ENCODE results near the gene ABCG1. TPM values are rescaled to one million over a fixed set of nuclear protein-coding genes. Genes with fewer than 3 reads are reported as not detected.

ABCG1 gene
- total RNA-seq, 4 donors from 2014 or later, result 16.1 to 25.9 (median 20.0) TPM

GRCh38 chr21:42343556-42343955 lies 124.6 kb downstream of the ABCG1 start:
- 87% methylated on average over 6 of the region's 6 CpGs for WGBS
- DNase-seq (ENCODE audit: extremely low spot score), result no peak
- Histone ChIP-seq H3K27me3 (peaks cover 0 to 21% (median 0%) of the 10 kb centered on the region in 4 donors), H3K9me3 (no peaks in the 10 kb centered on the region), H3K4me3 (no peak overlapping the region), H3K36me3 (no peaks in the 10 kb centered on the region), H3K27ac (replicated peaks in 1 of 4) (no peak overlapping the region), H3K4me1 (peaks cover 0 to 2% (median under 1%) of the 10 kb centered on the region in 4 donors)
- intact Hi-C loops (cut with DNase I), result no loop called here
- no peak for TF ChIP-seq POLR2A (IDR thresholded peaks at IDR 0.05; ENCODE audit: low read depth)
- no peak for TF ChIP-seq CTCF (IDR thresholded peaks at IDR 0.05)
- TF ChIP-seq EP300 (IDR thresholded peaks at IDR 0.05), result no peak
- TF ChIP-seq POLR2AphosphoS5 (IDR thresholded peaks at IDR 0.05), result no peak

- no peak for DNase-seq (ENCODE audit: extremely low spot score)
- no peak overlapping the region for H3K27ac ChIP-seq (replicated peaks in 1 of 4)
- H3K4me1 ChIP-seq, result no peaks in the 10 kb centered on the region
- no peaks in the 10 kb centered on the region for H3K9me3 ChIP-seq
- WGBS, result 92% methylated on average over 9 of the region's 11 CpGs
- TF ChIP-seq EP300 (IDR thresholded peaks at IDR 0.05), result no peak
- TF ChIP-seq POLR2A (IDR thresholded peaks at IDR 0.05; ENCODE audit: low read depth), result no peak
- no peak for TF ChIP-seq POLR2AphosphoS5 (IDR thresholded peaks at IDR 0.05)
- no peak for TF ChIP-seq CTCF (IDR thresholded peaks at IDR 0.05)
- no peaks in the 10 kb centered on the region for H3K36me3 ChIP-seq
- H3K4me3 ChIP-seq, result no peak overlapping the region
- H3K27me3 ChIP-seq, result peaks cover 0 to 26% (median 0%) of the 10 kb centered on the region in 4 donors
- intact Hi-C loops (cut with DNase I), result no loop called here
Measured at GRCh38 chr21:42343963-42344510, 125.1 kb downstream of the ABCG1 start.

- Histone ChIP-seq H3K4me1 (no peaks in the 10 kb centered on the region), H3K4me3 (no peak overlapping the region), H3K9me3 (no peaks in the 10 kb centered on the region), H3K27me3 (peaks cover 0 to 32% (median 0%) of the 10 kb centered on the region in 4 donors), H3K27ac (replicated peaks in 1 of 4) (no peak overlapping the region), H3K36me3 (no peaks in the 10 kb centered on the region)
- WGBS, result 81% methylated on average over 4 of the region's 4 CpGs
- DNase-seq (ENCODE audit: extremely low spot score), result no peak
- intact Hi-C loops (cut with DNase I), result no loop called here
- no peak for TF ChIP-seq CTCF (IDR thresholded peaks at IDR 0.05)
- no peak for TF ChIP-seq EP300 (IDR thresholded peaks at IDR 0.05)
- no peak for TF ChIP-seq POLR2AphosphoS5 (IDR thresholded peaks at IDR 0.05)
- TF ChIP-seq POLR2A (IDR thresholded peaks at IDR 0.05; ENCODE audit: low read depth), result no peak
Measured at GRCh38 chr21:42344631-42345030, 125.7 kb downstream of the ABCG1 start.

GRCh38 chr21:42346441-42346840 lies 127.5 kb downstream of the ABCG1 start:
- H3K27ac ChIP-seq (replicated peaks in 1 of 4), result no peak overlapping the region
- no peak overlapping the region for H3K4me3 ChIP-seq
- H3K4me1 ChIP-seq, result no peaks in the 10 kb centered on the region
- DNase-seq (ENCODE audit: extremely low spot score), result no peak
- no peak for TF ChIP-seq CTCF (IDR thresholded peaks at IDR 0.05)
- TF ChIP-seq POLR2AphosphoS5 (IDR thresholded peaks at IDR 0.05), result no peak
- no peak for TF ChIP-seq EP300 (IDR thresholded peaks at IDR 0.05)
- TF ChIP-seq POLR2A (IDR thresholded peaks at IDR 0.05; ENCODE audit: low read depth), result no peak
- H3K27me3 ChIP-seq, result peaks cover 0 to 35% (median 0%) of the 10 kb centered on the region in 4 donors
- intact Hi-C loops (cut with DNase I), result no loop called here
- no peaks in the 10 kb centered on the region for H3K36me3 ChIP-seq
- 89% methylated on average over 9 of the region's 9 CpGs for WGBS
- no peaks in the 10 kb centered on the region for H3K9me3 ChIP-seq

Small RNA genes lying within 50 kb of the gene (small RNA-seq; reads per million reads assigned to genes)
- gene RNA5SP492, result 0 reads per million in 3 donors

Other genes with a start within 250 kb of the ABCG1 start
- 10 to 100 TPM in 1 of 4 donors, 1 to 10 TPM in 3; 5.9 to 15.1 (median 9.2) TPM for gene ZBTB21, start 208.8 kb upstream of the ABCG1 start, total RNA-seq
- gene UMODL1, start 147.8 kb upstream of the ABCG1 start, total RNA-seq, result under 1 TPM in 1 of 4 donors, not detected in 3; 0.13 TPM
- 10 to 100 TPM in 1 of 4 donors, 1 to 10 TPM in 3; 2.5 to 24.4 (median 9.3) TPM for gene TFF3, start 96.3 kb downstream of the ABCG1 start, total RNA-seq
- gene TFF2, start 131.9 kb downstream of the ABCG1 start, total RNA-seq, result not detected
- not detected for gene TFF1, start 147.4 kb downstream of the ABCG1 start, total RNA-seq
- gene TMPRSS3, start 176.9 kb downstream of the ABCG1 start, total RNA-seq, result not detected
- under 1 TPM in 3 of 4 donors, not detected in 1; 0.17 to 0.78 (median 0.50) TPM for gene UBASH3A, start 184.8 kb downstream of the ABCG1 start, total RNA-seq

Measured in esophagus muscularis mucosa (tissue), 4 donors.